Cerebellar nuclear complex (tissue), 1 donor: Measurements from ENCODE around the gene SECISBP2.

Experiments used
- DNase-seq, 2 experiments: peaks; one replicate each; lab custom pipeline; 2025; lab: John Stamatoyannopoulos, UW

The SECISBP2 gene

GRCh38 chr9:89350988-89351557, 32.8 kb downstream of the SECISBP2 start:
- no peak for DNase-seq

DNA sequence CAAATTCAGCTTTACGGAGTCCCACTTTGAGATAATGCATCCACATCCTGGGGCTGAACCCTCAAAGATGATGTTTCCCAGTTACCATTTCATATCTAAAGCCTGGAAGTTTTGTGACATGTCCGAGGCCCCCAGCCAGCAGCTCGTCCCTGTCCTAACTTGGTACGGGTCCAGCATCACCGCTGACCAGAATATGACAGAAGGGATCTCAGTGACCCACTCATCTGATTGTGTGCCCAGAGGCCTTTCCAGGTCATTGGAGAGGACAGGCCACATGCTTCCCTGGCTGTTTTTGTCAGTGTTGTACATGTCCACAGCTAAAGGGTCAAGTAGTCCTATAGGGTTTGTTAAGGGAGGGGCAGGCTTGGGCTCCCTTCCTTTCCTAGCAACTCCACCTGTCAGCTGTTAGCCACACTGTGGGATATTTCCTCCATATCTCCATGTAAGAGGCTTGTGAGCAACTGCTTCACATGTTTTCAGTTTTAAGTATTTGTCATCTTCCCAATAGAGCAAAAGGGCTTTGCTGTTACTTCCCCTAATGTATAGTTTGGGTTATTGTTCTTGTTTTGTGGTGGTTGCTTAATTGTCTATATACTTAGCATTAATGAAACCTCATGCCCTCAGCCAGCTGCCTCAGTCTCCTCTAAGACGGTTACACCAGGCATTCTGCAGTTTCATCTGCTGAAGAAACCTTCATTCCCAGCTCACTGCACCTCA, 33.4 kb downstream of the SECISBP2 start:
- DNase-seq: no peak

DNA sequence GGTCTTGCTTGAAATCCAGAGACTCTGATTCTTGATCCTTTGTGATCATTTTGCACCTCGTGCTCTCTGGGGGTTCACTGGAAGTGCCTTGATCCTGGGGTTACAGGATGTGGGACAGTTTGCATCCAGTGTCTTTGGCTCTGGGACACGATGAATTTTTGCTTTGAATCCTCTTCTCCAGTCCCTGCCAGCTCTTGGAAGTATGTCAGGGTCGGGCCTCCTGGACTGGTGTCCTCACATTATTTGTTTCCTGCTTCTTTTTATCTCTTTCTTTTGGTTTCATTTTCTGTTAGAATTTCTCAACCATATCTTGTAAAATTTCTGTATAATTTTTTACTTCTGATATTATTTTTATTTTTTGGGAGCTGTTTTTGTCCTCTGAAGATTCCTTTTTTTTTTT, 34.2 kb downstream of the SECISBP2 start:
- no peak for DNase-seq

GRCh38 chr9:89352874-89353649, 34.8 kb downstream of the SECISBP2 start:
- DNase-seq: no peak

DNA sequence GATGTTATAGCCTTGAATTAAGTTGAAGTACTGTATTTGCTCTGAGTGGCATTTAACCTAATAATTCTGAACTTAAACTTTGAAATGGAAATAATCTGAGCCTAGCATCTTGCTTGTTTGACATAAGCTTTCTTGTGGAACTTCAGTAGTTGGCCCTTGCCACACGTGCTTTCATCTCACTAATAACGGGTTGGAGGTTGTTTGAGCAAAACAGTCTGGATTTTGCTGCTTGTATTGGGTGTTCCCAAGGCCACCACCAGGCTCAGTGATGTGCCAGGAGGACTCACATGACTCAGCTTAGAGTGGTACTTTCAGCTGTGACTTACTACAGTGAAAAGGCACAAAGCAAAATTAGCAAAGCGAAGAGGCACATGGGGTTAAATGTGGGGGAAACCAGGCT, 35.7 kb downstream of the SECISBP2 start:
- DNase-seq: no peak

- no peak for DNase-seq
These were observed 36.2 kb downstream of the SECISBP2 start for GRCh38 chr9:89354471-89354870.

DNA sequence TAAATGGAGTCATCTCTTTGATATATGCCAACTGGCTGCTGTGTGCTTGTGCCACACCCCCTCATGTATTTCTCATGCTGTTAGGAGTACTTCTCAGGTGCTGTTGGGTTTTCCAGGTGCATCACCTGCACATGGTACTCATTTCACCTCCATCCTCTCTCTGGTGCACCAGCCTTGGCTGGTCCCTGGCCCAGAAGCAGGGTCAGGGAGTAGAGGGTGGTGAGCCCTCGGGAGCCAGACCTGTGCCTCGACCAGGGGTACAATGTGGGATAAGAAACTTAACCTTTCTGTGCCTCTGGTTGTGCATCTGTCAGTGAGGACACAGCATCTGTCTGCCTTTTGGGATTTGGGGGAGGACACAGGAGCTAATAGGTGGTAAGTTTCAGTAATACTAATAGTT, 38.5 kb downstream of the SECISBP2 start:
- DNase-seq: no peak

DNA sequence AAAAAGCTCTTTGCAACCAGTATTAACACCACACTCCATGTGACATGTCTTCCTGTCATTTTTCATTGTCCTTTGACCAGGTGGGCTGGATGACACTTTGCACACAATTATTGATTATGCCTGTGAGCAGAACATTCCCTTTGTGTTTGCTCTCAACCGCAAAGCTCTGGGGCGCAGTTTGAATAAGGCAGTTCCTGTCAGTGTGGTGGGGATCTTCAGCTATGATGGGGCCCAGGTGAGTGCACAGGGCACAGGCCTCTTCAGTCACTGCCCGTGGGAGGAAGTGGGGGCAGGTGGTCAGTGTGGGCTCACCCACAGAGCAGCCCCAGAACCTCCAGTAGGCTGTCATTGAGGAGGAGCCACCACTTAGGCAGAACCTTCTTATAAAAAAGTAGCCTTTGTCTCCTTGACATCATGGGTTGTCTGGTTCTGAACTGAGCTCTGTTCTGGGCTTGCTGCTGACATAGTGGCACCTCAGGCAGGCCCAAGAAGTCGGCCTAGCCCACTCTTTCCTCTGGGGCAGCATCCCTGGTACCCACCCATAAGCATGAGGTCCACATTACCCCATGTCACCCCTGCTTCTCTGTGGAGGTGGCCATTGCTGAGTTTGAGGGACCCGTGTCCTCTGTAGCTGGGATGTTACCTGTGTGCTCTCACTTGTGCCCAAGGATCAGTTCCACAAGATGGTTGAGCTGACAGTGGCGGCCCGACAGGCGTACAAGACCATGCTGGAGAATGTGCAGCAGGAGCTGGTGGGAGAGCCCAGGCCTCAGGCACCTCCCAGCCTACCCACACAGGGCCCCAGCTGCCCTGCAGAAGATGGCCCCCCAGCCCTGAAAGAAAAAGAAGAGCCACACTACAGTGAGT, 39.3 kb downstream of the SECISBP2 start:
- no peak for DNase-seq

DNA sequence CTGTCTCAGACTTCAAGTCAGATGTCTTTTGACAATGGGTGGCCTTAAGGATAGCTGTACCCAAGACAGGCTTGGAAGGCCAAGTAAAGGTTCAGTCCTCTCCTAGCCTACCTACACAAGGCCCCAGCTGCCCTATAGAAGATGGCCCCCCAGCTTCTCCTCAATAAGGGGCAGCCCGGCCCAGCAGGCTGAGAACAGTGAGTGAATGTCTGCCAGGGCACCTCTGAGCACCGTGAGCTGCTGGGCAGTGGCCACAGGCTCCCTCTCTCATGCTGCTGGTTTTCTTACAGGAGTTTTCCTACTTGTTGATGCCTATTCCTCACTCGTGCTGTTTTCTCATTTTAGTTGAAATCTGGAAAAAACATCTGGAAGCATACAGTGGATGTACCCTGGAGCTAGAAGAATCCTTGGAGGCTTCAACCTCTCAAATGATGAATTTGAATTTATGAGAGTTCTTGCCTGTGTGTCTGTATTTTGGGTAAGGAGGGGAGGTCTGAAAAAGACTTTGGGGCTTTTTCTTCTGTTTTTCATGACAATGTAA, 40.1 kb downstream of the SECISBP2 start:
- no peak for DNase-seq

- no peak for DNase-seq
These were observed 40.7 kb downstream of the SECISBP2 start for GRCh38 chr9:89358985-89359384.

GRCh38 chr9:89359751-89360261, 41.5 kb downstream of the SECISBP2 start:
- DNase-seq: no peak

GRCh38 chr9:89360465-89360864, 42.2 kb downstream of the SECISBP2 start:
- DNase-seq: no peak

DNA sequence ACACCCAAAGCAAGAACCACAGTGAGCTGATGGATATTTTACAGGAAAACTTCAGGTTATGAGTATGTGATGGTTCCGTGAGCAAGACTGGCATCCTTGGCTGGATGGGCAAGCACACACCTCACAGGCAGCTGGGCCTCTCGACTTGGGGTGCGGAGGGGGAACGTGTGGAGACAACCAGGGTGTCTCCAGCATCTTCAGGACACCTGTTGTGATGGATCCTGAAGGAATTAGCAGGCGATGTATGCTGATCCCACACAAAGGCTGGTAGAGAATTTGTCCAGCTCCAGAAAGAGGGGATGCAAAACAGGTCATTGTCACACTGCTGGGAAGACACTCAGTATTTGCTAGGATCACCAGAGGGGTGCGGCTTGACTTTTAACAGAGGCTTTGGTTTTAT, 42.7 kb downstream of the SECISBP2 start:
- no peak for DNase-seq

GRCh38 chr9:89361816-89362646, 43.7 kb downstream of the SECISBP2 start:
- no peak for DNase-seq

DNA sequence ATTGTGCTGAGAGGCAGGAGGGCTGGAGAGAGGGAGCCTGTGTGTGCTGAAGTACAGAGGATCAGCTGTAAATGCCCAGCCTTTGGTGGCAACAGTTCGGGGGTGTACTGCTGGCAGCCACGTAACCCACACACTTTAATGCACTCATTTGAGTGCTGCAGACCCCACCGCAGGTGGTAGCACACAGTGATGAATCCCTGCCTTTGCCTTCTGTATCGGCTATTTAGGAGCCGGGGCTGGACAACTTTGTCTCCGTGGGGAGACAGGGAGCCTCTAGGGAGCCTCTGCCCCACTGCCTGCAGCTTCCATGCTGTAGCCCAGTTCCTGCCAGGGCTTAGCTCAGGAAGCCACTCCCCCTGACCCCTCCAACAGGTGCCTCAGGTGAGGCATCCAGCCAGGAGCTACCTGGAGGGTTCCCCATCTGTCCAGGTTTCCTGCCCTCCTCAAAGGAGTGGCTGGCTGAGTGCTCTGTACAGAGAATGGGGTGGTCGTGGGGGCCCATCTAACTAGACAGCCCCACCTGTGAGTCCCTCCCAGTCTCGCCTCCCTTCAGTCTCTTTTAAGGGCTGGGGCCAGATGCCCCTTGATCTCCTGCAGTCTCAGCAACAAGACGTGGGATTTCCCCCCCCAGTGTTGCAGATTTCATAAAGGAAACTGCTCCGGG, 44.5 kb downstream of the SECISBP2 start:
- DNase-seq: no peak

GRCh38 chr9:89363311-89363670, 45.0 kb downstream of the SECISBP2 start:
- DNase-seq: no peak

DNA sequence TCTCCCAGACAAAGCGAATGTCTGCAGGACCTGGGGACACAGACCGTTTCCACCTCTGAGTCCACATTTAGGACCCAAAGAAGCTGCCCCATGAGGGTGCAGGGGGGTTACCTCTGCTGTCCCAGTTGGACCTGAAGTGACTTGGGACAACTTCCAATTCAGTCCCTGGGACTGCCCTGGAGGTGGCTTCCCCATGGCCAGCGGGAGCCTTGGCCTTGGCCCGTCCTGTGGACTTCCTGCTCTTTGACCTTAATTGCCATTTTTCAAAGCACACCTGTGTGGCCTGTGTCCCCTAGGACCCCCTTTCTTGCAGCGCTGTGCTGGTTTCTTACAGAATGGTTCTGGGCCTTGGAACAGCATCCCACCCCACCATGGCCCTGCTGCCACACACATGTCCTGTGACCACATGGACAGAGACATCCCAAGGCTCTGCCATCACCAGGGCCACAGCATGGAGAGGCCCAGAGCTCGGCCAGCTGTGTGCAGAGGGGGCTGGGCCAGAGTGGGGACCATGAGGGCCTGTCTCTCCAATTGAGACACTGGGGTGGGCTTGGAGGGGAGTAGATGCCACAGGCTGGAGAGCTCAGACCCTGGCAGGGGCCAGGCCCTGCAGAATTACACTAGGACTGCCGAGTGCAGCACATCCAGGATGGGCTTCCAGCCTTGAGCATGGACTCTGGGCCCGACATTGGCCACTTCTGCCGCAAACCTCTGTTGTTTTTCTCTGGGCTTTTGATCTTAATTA, 45.8 kb downstream of the SECISBP2 start:
- DNase-seq: no peak

GRCh38 chr9:89364666-89365531, 46.6 kb downstream of the SECISBP2 start:
- no peak for DNase-seq

GRCh38 chr9:89365532-89365912, 47.2 kb downstream of the SECISBP2 start:
- DNase-seq: no peak
